Measurements from ENCODE around the gene LYPD1.

DNA sequence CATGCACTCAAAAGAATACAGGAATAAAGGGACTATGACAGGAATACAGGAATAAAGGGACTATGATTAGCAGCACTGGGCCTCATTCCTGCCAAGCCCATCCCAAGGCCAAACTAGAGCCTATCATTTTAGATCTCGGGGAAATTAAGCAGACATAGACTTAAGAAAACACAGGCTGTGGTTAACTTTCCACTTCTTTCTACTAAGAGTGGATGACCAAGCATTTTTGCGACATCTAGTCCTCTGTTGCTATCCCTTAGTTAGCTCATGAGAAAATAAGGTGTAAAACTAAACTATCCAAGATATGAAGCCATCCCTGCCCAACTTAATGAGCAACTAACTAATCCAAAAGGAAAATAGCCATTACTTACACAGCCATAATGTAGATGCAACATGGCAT, 5.9 kb downstream of the LYPD1 start:
- TF ChIP-seq, protein P1, sequence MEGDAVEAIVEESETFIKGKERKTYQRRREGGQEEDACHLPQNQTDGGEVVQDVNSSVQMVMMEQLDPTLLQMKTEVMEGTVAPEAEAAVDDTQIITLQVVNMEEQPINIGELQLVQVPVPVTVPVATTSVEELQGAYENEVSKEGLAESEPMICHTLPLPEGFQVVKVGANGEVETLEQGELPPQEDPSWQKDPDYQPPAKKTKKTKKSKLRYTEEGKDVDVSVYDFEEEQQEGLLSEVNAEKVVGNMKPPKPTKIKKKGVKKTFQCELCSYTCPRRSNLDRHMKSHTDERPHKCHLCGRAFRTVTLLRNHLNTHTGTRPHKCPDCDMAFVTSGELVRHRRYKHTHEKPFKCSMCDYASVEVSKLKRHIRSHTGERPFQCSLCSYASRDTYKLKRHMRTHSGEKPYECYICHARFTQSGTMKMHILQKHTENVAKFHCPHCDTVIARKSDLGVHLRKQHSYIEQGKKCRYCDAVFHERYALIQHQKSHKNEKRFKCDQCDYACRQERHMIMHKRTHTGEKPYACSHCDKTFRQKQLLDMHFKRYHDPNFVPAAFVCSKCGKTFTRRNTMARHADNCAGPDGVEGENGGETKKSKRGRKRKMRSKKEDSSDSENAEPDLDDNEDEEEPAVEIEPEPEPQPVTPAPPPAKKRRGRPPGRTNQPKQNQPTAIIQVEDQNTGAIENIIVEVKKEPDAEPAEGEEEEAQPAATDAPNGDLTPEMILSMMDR (IDR thresholded peaks at IDR 0.05; ENCODE audit: insufficient read depth, low read depth, low read length), result no peak
- TF ChIP-seq EZH2 (IDR thresholded peaks at IDR 0.05; ENCODE audit: insufficient read depth, low read length), result no peak
